CD4-positive, alpha-beta T cell (primary cell): ENCODE data around the gene PATJ. TPM values are rescaled to one million over a fixed set of nuclear protein-coding genes. Genes with fewer than 3 reads are reported as not detected.
"Not testable (repeated sequence)": the region's sequence is repeated elsewhere in the genome, so short reads cannot be mapped to it uniquely, and the experiment has no call there.

Experiments
- ATAC-seq: fragments of 200-7000 bp; cut with Tn5 transposase; one replicate; pipeline ENCODE4 v1.10.0; 2022; ENCODE audit warnings: mild to moderate bottlenecking; ENCODE audit not compliant: poor library complexity
- CTCF ChIA-PET: fragments of 350-600 bp; sonication (Branson Sonifier 250); formaldehyde crosslinking; loops from one replicate; lab custom pipeline; 2021; ENCODE audit warnings: antibody characterized with exemption, inconsistent platforms; lab: Charles Lee
- POLR2A ChIA-PET: fragments of 350-600 bp; sonication (Branson Sonifier 250); formaldehyde crosslinking; loops from one replicate; lab custom pipeline; 2021; ENCODE audit warnings: antibody characterized with exemption, inconsistent platforms; lab: Charles Lee
- DNase-seq, 14 experiments: peaks; one replicate each; pipeline ENCODE4 v3.0.0-alpha.2; 2013 to 2020; ENCODE audit warnings: mixed read lengths in 2 of 14
- H3K27ac ChIP-seq, 2 donors: one replicate each; pipeline versions ENCODE4 v1.5.1 to v1.7.0; 2013; ENCODE audit warnings: low read length in 2 of 2, low read depth in 1 of 2, mild to moderate bottlenecking in 1 of 2
- H3K27me3 ChIP-seq, 2 experiments: 1 replicate in 1 of 2; 2 replicates in 1 of 2; pipeline versions ENCODE4 v1.6.1 to v1.7.0; 2013; ENCODE audit warnings: low read length in 2 of 2, control low read depth in 1 of 2, mild to moderate bottlenecking in 1 of 2, moderate library complexity in 1 of 2; ENCODE audit not compliant: insufficient read depth in 2 of 2, control insufficient read depth in 1 of 2
- H3K36me3 ChIP-seq: one replicate; pipeline ENCODE4 v1.6.1; 2013; ENCODE audit warnings: low read length, control low read depth; ENCODE audit not compliant: insufficient read depth
- H3K4me1 ChIP-seq: one replicate; pipeline ENCODE4 v1.6.1; 2013; ENCODE audit warnings: low read length, control low read depth; ENCODE audit not compliant: insufficient read depth
- H3K4me3 ChIP-seq: one replicate; pipeline ENCODE4 v1.5.1; 2013; ENCODE audit warnings: mild to moderate bottlenecking, low read length, moderate library complexity
- H3K9me3 ChIP-seq, 2 experiments: 1 replicate in 1 of 2; 2 replicates in 1 of 2; pipeline versions ENCODE4 v1.6.1 to v1.7.0; 2013; ENCODE audit warnings: low read length in 2 of 2, mild to moderate bottlenecking in 2 of 2, control low read depth in 1 of 2, moderate library complexity in 1 of 2; ENCODE audit not compliant: control insufficient read depth in 1 of 2, insufficient read depth in 1 of 2
- H3K27ac Mint-ChIP-seq: one replicate; pipeline ENCODE4 v1.8.0; 2020; ENCODE audit warnings: mixed read lengths
- H3K27me3 Mint-ChIP-seq: one replicate; pipeline ENCODE4 v1.8.0; 2021; ENCODE audit warnings: mixed read lengths
- H3K36me3 Mint-ChIP-seq: one replicate; pipeline ENCODE4 v1.8.0; 2021; ENCODE audit warnings: low read depth, mixed read lengths
- H3K4me1 Mint-ChIP-seq: one replicate; pipeline ENCODE4 v1.8.0; 2021; ENCODE audit warnings: low read depth, mixed read lengths
- H3K4me3 Mint-ChIP-seq: one replicate; pipeline ENCODE4 v1.8.0; 2020; ENCODE audit warnings: mild to moderate bottlenecking, mixed read lengths
- H3K9me3 Mint-ChIP-seq: one replicate; pipeline ENCODE4 v1.8.0; 2020; ENCODE audit warnings: mixed read lengths
- CTCF ChIP-seq: fragments of 200-600 bp; IDR thresholded peaks from one replicate; pipeline ENCODE4 v1.8.0; 2022; ENCODE audit warnings: antibody characterized with exemption, mild to moderate bottlenecking
- intact Hi-C, 2 experiments: fragments of 100-400 bp; cut with DNase I in 1 of 2; cut with micrococcal nuclease in 1 of 2; formaldehyde crosslinking; loops; one replicate each; pipeline versions ENCODE4 v1.15.1 to v1.9.0; 2023 to 2025; cut with DNase I, micrococcal nuclease
- total RNA-seq, 174 experiments: library from RNA in 2 of 174; stranded (reverse) in 2 of 174; gene quantifications; one replicate each; pipeline ENCODE4 v1.2.3 and lab custom pipeline; 2021 to 2026

Gene PATJ
- total RNA-seq, 2 experiments from 2014 or later = 50.4 to 54.1 TPM

- CTCF ChIA-PET = no interaction called here
- DNase-seq (no peak), ATAC-seq (no peak)
- H3K27ac Mint-ChIP-seq = peak overlapping the region; percentile 7
- H3K36me3 ChIP-seq = peaks cover 41% of the 10 kb centered on the region
- no peak overlapping the region for H3K4me3 Mint-ChIP-seq
- intact Hi-C loops = loop anchor here in 1 of 2 experiments (5.0 kb wide), 1 partner anchor 50 kb away; no protein-coding TSS in a partner anchor
- no peak overlapping the region for H3K27ac ChIP-seq
- POLR2A ChIA-PET = no interaction called here
- H3K27me3 ChIP-seq = no peaks in the 10 kb centered on the region
- no peaks in the 10 kb centered on the region for H3K9me3 Mint-ChIP-seq
- H3K36me3 Mint-ChIP-seq = peaks cover 61% of the 10 kb centered on the region
- no peaks in the 10 kb centered on the region for H3K9me3 ChIP-seq
- TF ChIP-seq CTCF = no peak
- no peak overlapping the region for H3K4me3 ChIP-seq
- no peaks in the 10 kb centered on the region for H3K27me3 Mint-ChIP-seq
- no peaks in the 10 kb centered on the region for H3K4me1 ChIP-seq
- H3K4me1 Mint-ChIP-seq = peaks cover 16% of the 10 kb centered on the region
Observed at GRCh38 chr1:61711969-61712368, 30.3 kb upstream of the PATJ start.

GRCh38 chr1:61718996-61719663 lies 23.1 kb upstream of the PATJ start:
- Mint-ChIP-seq H3K36me3 (peaks cover 48% of the 10 kb centered on the region), H3K4me1 (peaks cover 38% of the 10 kb centered on the region), H3K27ac (peak overlapping the region; percentile 27)
- H3K4me3 Mint-ChIP-seq, DNase-seq, H3K9me3 Mint-ChIP-seq, CTCF ChIA-PET, ATAC-seq, H3K27me3 Mint-ChIP-seq, intact Hi-C loops, H3K27ac ChIP-seq, POLR2A ChIA-PET, H3K9me3 ChIP-seq, H3K27me3 ChIP-seq, H3K4me3 ChIP-seq: not testable (repeated sequence)
- H3K4me1 ChIP-seq = peaks cover 17% of the 10 kb centered on the region
- H3K36me3 ChIP-seq = peaks cover 27% of the 10 kb centered on the region

GRCh38 chr1:61724506-61724812 lies 17.8 kb upstream of the PATJ start:
- ChIA-PET CTCF (no interaction called here), POLR2A (interaction anchor here (0.6 kb wide), 1 partner anchor 861 kb away, joined by 3 read pairs; no protein-coding TSS in a partner anchor)
- H3K4me1 Mint-ChIP-seq = peaks cover 40% of the 10 kb centered on the region
- Histone ChIP-seq H3K27ac (peak overlapping the region; percentile 87 to 91), H3K9me3 (no peaks in the 10 kb centered on the region), H3K36me3 (peaks cover 11% of the 10 kb centered on the region), H3K4me3 (peak overlapping the region; percentile 93), H3K27me3 (no peaks in the 10 kb centered on the region), H3K4me1 (peaks cover 17% of the 10 kb centered on the region)
- intact Hi-C loops = loop anchor here in 1 of 2 experiments (2.0 to 10.0 kb wide), 4 partner anchors 58 to 1910 kb away; partner anchors contain the start of genes ATG4C and HOOK1
- DNase-seq = no peak
- peak; percentile 18 for ATAC-seq
- H3K4me3 Mint-ChIP-seq = peak overlapping the region; percentile 97
- peak overlapping the region; percentile 97 for H3K27ac Mint-ChIP-seq
- no peaks in the 10 kb centered on the region for H3K9me3 Mint-ChIP-seq
- no peak for TF ChIP-seq CTCF
- H3K36me3 Mint-ChIP-seq = peaks cover 37% of the 10 kb centered on the region
- no peaks in the 10 kb centered on the region for H3K27me3 Mint-ChIP-seq
